ENCODE results near the gene C1QTNF5. TPM values are rescaled to one million over a fixed set of nuclear protein-coding genes. Genes with fewer than 3 reads are reported as not detected.
"Not testable (repeated sequence)": the region's sequence is repeated elsewhere in the genome, so short reads cannot be mapped to it uniquely, and the experiment has no call there.

C1QTNF5 gene, protein sequence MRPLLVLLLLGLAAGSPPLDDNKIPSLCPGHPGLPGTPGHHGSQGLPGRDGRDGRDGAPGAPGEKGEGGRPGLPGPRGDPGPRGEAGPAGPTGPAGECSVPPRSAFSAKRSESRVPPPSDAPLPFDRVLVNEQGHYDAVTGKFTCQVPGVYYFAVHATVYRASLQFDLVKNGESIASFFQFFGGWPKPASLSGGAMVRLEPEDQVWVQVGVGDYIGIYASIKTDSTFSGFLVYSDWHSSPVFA
- total RNA-seq (2014; rRNA removed; shearing (Covaris generic)): 0.51 and 1.9 TPM in 2 replicates

DNA sequence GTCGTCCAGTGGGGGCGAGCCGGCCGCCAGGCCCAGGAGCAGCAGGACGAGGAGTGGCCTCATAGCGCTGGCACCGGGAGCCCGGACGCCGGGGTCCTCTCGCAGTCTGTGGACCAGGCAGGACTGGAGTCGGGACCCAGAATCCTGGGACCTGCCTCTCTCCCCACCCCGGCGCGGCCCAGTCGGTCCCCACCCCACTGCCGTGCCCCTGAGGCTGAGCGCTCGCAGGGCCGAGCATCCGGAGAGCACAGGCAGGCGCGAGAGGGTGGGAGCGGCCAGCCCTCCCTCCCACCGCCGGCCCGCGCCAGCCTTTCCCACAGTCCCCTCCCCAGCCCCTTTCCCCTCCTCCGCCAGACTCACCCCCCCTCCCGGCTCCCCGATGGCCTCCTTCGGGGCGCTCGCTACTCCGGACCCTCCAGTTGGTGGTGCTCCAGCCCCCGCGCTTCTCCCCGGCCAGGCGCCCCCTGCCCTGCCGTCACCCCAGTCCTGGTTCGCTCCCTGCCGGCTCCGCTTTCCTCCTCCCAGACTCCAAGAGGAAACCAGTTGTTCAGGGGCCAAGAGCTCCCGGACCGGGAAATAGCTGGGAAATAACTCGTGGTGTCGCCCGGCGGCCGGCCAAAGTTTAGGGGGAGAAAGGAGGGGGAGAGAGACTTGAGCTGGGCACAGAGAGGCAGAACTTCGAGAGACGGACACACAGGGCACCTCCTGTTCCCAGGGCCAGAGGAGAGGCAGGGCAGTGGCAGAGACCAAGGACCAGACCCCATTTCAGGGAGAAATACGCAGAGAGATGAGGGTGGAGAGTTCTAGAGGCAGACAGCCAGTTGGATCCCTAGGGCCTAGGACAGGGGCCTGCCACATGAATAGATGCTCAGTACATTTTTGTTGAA, at the start of gene C1QTNF5:
TSS of gene C1QTNF5 (minus strand) at position 549 of the 887 bp plus-strand sequence. CDS start at position 63, 486 bp downstream.
- DNase-seq (ENCODE audit: low read depth): peak; percentile 57

DNA sequence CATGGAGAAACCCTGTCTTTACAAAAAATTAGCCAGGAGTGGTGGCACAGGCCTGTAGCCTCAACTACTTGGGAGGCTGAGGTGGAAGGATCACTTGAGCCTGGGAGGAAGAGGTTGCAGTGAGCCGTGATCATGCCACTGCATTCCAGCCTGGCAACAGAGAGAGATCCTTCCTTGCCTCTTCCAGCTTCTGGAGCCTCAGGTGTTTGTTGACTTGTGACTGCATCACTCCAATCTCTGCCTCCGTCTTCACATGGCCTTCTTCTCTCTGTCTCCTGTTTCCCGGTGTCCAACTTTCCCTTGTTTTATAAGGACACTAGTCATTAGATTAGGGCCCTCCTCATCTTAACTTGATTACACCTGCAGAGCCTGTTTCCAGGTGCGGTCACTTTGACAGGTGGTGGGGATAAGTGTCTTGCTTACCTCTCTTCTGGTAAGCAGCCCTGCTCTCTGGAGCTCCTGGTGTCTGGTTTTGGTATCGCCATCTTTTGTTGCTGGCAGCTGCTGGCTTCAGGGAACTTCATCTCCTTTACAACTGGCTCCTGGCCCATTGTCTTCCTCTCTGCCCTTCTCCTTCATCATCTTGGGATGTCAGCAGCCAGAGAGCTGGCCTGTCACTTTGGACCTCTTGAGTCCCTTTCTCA, 49.0 kb upstream of the C1QTNF5 start:
- DNase-seq (ENCODE audit: low read depth): no peak

- DNase-seq (ENCODE audit: low read depth): no peak
Observed at GRCh38 chr11:119388103-119388502, 47.4 kb upstream of the C1QTNF5 start.

GRCh38 chr11:119384332-119384731, 43.6 kb upstream of the C1QTNF5 start:
- DNase-seq (ENCODE audit: low read depth): no peak

- not testable (repeated sequence) for DNase-seq (ENCODE audit: low read depth)
Observed at GRCh38 chr11:119382513-119382912, 41.8 kb upstream of the C1QTNF5 start.

- DNase-seq (ENCODE audit: low read depth): no peak
Observed at GRCh38 chr11:119382101-119382500, 41.4 kb upstream of the C1QTNF5 start.

- peak; percentile 96 for DNase-seq (ENCODE audit: low read depth)
Observed at GRCh38 chr11:119381181-119381988, 40.7 kb upstream of the C1QTNF5 start, which contains the start of gene USP2. TSS of gene USP2 (minus strand) at chr11:119381690. CDS start at chr11:119373480, 8,210 bp downstream.

DNA sequence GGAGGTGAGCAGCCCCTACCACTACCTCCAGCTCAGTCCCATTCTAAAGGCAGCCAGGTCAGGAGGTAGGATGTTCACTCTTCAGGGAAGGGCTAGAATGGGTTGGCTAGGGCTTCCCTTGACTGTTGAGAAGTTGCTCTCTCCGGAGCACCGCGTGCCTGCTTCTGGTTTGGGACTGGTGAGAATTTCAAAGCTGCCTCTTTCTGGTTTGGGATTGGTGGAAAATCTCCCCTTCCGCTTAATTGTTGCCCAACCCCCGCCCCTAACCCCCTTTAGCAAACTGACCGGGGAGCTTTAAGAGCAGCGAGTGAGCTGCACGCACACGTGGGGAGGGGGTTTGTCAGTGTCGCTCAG, 40.1 kb upstream of the C1QTNF5 start:
- no peak for DNase-seq (ENCODE audit: low read depth)

DNA sequence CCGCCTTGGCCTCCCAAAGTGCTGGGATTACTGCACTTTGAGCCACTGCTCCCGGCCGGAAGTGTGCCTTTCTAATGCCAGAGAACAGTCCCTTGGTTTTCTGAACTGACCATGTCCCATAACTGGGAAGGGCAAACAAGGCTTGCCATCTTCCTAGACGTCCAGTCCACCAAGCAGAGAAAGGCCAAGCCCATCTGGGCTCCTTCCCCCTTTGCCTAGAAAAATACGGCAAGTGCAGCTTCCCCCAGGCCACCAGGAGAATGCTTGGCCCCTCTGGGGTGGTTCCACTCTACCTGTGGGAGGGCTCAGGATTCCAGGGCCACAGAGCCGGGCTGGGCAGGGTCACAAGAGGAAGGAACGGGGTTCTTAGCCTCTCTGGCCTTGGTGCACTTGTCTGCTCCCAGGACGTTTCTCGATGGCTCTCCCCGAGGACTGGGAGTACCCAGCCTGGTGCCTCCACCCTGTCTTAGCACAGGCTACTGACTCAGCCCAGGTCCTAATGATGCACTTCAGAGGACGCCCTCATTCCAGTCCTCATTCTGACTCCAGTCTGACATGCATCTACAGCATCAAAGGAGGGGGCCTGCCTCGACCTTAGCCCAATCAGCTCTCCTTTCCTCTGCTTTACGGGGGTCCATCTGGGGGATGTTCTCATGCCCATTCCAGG, 39.6 kb upstream of the C1QTNF5 start:
- no peak for DNase-seq (ENCODE audit: low read depth)

- no peak for DNase-seq (ENCODE audit: low read depth)
Observed at GRCh38 chr11:119378851-119379465, 38.3 kb upstream of the C1QTNF5 start.

- no peak for DNase-seq (ENCODE audit: low read depth)
Observed at GRCh38 chr11:119377961-119378667, 37.4 kb upstream of the C1QTNF5 start.

DNA sequence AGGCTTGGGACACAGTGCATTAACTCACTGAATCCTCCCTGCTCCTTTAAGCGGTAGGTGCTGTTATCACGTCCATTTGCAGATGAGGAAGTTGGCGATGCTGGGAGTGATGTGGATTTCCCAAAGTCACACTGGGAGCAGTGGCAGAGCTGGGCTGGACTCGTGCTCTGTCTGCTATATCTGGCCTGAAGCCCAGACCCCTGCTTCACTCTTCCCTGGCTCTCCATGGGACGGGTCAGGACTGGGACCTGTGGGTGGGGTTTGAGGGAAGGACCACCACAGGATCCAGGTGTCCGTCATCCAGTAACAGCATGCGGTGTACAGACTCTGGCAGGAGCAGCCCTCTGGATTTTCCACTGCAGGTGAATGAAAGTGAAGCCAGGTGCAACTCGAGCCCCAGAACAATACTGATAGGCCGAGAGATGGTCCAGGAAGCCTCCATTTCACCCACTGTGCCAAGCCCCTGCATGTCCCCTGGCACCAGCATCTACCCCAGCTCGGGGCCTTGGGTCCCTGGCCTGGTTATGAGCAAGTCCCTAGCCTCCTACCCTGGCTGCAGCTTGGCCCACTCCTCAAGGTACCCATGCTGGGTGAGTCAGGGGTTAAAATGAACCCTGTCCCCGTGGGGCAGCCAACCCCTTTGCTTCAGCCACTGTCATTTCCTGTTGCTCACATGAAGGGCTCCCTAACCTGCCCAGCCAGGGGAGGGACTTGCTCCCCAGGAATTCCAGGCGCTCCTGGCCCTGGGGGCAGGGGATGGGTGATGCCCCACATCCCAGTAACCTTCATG, 36.6 kb upstream of the C1QTNF5 start:
- no peak for DNase-seq (ENCODE audit: low read depth)

GRCh38 chr11:119376197-119376847, 35.6 kb upstream of the C1QTNF5 start:
- no peak for DNase-seq (ENCODE audit: low read depth)

DNA sequence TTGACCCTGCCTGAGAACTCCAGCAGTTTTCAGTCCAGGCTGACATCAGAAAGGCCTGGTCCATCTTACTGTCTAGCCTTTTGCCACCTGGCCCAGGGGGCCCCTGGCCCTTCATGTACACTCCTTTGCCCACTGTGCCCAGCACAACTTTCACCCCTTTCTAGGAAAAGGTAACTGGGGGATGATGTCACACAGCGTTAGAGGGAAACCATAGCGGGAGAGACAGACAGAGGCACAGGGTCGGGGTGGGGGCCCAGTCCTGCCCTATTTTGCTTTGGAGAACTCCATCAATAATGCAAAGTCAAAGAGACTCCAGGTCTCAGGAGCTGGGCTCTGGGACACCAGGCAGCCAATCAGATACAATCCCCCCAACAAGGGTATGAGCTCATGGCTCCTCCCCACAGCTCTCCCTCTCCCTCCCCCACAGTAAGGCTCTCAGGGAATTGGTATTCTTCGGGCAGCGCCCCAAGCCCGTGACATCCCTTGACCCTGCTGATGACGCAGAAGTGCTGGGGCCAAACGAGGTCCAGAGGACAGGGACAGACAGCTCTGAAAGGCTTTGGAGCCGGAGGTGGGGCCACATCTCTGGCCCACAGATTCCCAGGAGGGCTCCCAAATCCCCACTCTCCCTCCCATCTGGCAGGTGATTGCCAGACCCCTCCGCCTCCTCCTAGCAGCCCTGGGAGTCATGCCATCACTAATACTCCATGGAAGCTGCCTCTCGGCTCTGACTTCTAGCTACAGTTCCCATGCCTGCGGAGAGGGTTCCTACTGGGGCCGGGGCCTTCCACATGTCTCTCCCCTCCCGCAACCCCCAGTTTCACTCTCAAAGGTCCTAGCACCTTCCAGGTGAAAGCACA, 34.9 kb upstream of the C1QTNF5 start:
- no peak for DNase-seq (ENCODE audit: low read depth)

GRCh38 chr11:119374632-119375336, 34.1 kb upstream of the C1QTNF5 start:
- no peak for DNase-seq (ENCODE audit: low read depth)

DNA sequence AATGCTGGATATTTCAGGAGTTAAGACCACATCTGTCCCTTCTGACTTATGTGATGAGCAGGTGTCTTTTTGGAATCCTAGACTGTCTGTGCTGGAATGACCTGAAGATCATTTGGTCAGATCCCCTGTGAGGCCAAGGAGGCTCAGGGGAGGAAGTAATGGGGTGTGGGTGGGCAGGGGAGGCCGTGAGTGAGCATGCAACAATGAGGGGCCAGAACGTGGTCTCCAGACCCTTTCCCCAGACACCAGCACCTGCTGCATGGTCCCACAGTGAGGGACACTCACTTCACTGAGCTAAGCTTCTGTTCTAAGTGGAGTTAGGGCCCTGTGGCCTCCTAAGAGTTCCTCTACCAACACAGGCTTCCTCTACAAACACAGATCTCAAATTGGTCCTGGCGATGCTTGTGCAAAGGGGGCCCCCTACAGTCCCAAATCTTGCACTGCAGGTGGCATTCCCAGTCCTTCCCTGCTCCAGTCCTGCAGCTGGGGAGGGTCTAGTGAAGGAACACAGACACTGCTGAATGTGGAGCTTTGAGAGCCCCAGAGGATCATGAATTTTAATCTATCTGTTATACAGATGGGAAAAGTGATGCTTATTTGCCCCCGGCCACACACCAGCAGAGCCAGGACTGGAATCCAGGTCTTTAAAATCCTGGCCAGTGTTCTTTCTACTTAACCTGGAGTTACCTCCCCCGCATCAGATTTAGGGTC, 33.4 kb upstream of the C1QTNF5 start:
- peak; percentile 63 for DNase-seq (ENCODE audit: low read depth)

Measured in Daoy (cell line).